ENCODE results near the gene ARHGAP25.

ARHGAP25 gene

DNA sequence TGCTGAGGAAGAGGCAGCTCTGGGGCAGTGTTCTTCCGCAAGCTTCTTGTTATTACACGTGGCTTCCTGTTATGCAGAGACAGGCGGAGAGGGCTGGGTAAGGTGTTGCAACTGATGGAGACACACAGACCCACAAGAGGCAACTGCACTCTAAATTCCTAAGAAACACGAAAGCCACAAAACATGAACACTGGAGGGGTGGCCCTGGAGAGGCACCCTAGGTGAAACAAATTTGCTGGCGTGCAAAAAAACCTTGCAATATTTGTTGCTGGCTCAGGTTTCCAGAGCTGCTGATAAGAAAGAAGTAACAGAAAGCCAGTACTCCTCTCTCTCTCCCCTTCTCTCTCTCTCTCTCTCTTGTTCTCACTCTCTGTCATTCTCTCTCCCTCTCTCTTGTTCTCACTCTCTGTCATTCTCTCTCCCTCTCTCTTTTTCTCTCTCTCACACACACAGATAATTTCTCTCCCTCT lies 31.8 kb downstream of the ARHGAP25 start:
- DNase-seq (ENCODE audit: low read depth) = no peak

DNA sequence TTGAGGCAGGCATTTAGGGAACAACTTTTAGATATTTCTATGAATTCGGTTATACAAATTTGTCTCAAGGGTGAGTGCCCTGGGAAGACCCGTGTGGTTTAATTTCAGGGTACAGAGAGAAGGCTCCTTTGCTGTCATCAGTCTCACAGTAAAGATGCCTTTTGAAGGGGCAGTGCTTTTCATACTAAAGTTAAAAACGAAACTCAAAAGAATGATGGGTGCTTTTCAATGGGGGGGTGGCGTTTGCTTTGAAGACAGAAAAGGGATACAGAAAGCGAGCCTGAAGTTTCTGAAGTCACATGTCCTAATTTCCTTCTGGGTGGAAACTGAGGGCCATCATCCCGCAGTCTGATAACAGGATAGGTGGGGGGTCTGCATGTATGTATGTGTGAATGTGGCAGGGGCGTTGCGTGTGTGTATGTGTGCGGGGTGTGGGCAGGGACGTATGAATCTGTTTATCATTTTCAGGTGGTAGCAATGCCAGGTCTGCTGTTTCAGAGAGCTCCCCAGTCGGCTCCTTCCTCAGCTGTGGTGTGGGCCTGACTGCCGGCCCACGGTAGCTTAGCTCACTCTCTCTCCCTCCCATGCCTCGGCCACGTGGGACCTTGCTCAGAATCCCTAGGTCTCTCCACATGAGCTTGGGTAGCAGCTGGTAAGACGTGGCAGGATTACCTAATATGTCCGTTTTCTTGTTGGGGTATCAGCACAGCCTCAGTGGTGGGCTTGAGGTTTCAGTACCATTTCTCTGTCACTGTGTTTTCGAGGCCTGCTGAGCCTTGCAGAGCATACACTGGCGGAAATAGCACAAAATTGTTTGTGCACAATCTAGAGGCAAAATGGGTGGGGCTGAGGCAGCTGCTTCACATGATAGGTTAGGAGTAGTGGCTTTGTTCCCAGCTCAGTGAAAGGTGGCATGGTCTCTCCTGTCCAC lies 32.7 kb downstream of the ARHGAP25 start:
- no peak for DNase-seq (ENCODE audit: low read depth)

- no peak for DNase-seq (ENCODE audit: low read depth)
These were observed 33.4 kb downstream of the ARHGAP25 start for GRCh38 chr2:68767996-68768395.

DNA sequence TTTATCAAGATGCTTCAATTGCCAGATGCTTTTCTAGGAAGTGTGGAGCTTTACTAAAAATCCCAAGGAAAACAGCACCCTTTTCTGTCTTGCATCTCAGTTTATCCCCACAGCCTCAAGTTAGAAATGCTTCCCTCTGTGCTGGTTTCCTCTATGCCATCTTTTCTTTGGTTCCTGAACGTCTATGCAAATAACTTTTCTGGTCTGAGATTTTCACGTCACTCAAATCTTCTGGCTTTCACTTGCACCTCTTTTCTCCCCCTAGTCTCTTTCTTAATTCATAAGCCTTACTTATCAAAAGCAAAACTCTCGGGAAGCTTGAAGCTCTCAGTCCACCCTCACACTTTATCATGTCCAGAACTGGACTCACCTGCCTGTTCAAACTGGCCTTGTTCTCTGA lies 33.9 kb downstream of the ARHGAP25 start:
- no peak for DNase-seq (ENCODE audit: low read depth)

DNA sequence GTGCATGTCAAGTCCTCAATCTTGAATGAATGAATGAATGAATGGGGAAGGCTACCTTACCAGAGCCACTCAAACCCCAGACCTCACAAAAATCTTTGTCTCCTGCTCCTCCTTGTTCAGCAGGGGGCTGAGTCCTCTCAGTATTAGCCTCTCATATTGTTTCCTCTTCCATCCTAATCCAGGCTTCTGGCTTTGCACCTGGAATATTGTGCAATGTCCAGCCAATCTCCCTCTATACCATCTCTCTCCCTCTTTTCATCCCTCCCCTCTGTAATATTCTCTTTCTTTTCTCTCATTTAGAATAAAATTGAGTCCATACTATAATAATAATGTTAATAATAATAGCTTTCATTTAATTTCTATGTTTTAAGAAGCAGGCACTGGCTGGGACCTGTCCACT lies 34.3 kb downstream of the ARHGAP25 start:
- DNase-seq (ENCODE audit: low read depth) = no peak

DNA sequence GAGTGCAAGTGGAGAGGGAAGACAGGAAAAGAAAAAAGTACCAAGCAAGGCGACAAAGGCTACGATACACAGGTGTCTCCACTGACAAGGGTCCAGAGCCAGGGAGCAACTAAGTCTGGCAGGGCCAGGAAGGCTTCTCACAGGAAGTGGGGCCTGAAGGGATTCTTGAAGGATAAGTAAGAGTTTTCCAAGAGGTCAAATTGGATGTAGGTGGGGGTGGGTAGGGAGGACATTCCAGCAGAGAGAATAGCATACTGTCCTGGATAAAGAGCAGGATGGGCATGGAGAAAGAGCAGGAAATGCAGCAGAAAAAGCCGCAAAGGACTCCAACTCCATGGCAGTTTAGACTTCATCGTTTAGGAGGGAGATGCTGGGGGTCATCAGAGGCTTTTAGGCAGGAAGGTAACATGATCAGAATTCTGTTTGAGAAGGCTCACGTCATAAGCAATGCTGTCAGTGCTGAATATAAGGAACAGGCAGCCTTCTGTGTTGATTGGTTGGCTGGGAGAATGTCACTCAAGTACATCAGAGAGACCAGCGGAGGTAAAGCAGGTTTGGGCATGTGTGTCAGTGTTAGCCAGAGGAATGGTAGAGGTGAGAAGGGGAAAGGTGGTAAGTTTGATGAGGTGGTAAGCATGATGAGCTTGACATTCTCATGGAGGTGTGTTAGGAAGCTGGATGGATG lies 35.1 kb downstream of the ARHGAP25 start:
- DNase-seq (ENCODE audit: low read depth) = no peak

DNA sequence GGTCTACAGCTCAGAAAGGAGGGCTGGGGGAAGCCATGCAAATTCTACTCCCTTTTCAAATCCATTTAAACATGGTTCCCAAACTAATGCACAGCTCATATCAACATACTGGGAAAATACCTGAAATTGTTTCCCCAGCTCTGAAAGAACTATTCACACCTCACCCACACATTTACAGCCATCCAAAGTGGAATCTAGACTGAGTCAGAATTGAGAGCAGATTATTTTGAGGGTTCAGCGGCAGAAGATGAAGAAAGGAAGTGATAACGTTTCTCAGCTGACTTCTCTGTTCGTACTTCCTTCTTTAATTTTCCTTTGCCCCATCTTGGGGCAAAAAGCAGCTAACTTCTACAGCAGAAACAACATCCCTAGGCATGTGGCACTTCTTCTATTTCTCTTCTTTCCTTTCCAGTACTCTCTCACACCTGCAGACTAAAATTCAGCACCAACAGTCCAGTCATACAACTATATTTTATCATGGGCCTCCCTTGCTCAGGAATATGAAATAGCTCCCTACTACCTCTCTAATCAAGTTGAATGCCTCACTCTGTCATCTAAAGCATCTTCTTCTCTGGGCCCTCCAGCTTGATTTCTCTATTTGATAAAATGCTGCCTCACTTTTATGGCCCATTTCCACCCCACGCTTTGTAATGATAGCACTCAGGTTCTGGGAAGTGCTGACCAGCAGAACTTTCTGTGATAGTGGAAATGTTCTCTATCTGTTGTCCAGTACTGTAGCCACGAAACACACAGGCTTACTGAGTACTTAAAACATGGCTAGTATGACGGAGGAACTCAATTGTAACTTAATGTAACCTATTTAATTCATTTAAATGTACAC lies 35.9 kb downstream of the ARHGAP25 start:
- no peak for DNase-seq (ENCODE audit: low read depth)

DNA sequence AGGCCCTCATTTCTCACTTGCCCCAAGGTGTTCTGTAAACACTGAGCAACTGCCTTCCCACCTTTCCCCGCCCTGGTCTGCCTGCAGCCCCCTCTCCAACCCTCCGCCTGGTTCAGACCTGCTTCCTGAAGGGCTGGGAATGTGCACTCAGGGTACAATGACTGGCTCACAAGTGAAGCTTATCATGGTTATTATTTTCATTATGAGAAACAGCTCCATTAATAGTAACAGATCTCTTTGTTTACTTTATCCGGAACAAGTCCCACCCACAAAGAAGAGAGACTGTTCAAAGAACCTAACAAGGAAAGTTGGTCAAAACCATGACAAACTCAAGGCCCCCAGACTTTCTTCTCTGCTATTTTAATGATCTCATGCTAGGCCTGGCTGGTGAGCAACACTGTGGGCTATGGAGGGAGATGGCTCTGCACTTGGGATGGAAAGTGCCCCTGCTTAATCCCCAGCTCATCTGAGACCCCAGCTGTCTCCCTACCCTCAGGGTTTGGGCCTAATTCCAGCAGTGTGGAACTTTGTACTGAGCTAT lies 36.7 kb downstream of the ARHGAP25 start:
- DNase-seq (ENCODE audit: low read depth) = no peak

DNA sequence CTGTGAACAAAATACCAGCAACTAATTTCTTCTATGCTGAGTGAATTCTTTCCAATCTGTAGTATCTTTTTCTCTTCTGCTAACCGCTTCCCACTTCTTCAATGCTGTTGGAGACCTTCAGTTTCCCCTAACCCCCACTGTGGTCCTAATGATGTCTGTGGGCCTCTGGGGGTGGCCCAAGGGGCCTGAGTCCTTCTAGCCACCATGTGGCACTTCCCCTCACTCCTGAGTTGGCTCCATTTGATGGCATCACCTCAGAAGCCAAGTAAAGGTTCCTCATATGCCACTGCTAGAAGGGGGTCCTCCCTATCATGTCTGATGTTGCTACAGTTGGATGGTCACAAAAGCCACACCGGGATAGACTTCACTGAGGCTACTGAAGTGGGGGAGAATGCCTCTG lies 37.5 kb downstream of the ARHGAP25 start:
- DNase-seq (ENCODE audit: low read depth) = no peak

GRCh38 chr2:68774569-68775271 lies 40.1 kb downstream of the ARHGAP25 start:
- no peak for DNase-seq (ENCODE audit: low read depth)

GRCh38 chr2:68775272-68775842 lies 40.7 kb downstream of the ARHGAP25 start:
- no peak for DNase-seq (ENCODE audit: low read depth)

- no peak for DNase-seq (ENCODE audit: low read depth)
These were observed 41.5 kb downstream of the ARHGAP25 start for GRCh38 chr2:68776124-68776523.

DNA sequence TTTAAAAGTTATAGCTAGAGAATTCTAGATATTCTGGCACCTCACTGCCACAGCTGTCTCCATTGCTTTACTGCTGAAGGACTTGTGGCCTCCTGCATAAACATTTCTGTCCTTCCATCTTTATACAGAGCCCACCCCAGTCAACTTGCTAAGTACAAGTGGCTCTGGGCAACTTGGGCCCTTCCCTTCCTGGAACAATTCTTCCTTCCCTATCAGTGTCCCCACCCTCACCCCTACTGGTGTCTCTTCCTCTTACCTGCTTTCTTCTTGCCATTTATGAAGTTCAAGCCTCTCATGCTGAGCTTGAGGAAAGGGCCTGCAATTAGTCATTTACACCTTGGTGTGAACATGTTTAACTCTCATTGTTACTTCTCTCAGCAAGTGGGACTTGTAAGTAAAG lies 45.0 kb downstream of the ARHGAP25 start:
- DNase-seq (ENCODE audit: low read depth) = no peak

DNA sequence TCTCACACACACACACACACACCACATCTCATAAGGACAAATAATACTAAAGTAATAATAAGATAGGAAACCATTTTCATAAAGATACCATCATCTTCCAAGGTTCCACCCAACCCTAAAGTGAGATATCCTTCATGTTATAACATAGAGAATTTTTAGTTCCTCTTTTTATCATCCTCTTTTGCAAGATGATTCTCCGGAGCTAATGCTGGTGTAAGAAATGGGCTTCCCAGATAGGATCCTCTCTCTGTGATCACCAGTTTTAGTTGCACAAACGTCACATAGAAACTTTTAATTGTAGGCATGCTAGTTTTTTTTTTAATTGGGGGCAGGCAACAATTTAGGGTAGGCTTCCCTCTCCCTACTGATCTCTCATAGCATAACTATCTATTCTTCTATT lies 49.6 kb downstream of the ARHGAP25 start:
- DNase-seq (ENCODE audit: low read depth) = no peak

DNA sequence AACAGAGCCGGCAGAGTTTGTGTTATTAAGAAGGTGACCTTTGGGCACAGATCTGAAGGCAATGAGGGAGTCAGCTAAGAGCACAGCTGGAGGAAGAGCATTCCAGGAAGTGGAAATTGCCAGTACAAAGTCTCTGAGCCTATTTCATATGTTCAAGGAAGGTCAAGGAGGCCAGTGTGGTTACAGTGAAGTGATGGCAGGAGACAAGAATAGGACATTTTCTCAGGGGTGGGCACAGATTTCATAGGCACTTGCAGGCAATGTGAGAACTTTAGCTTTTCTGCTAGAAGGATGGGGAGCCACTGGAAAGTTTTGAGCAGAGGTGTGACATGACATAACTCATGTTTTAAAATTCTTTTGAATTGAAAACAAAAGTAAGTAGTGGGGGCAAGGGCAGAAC lies 50.3 kb downstream of the ARHGAP25 start:
- no peak for DNase-seq (ENCODE audit: low read depth)

DNA sequence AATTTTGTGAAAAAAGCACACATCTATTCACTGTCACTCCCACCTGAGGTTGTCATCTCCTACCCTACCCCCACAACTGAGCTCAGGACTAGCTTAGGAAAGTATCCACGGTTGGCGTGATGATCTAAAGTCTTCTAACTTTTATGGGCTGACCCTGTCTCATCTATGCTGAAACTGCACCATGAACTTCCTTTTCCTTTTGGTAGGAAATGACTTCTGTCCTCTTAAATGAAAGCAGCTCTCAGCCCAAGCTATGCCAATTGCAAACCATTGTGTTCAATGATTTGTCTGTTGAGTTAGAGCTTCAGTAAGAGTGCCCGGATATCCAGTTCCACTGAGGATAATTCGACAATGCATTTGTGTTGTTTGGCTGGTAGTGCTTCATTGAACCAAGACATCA lies 52.7 kb downstream of the ARHGAP25 start:
- no peak for DNase-seq (ENCODE audit: low read depth)

- no peak for DNase-seq (ENCODE audit: low read depth)
These were observed 55.0 kb downstream of the ARHGAP25 start for GRCh38 chr2:68789603-68790002.

DNA sequence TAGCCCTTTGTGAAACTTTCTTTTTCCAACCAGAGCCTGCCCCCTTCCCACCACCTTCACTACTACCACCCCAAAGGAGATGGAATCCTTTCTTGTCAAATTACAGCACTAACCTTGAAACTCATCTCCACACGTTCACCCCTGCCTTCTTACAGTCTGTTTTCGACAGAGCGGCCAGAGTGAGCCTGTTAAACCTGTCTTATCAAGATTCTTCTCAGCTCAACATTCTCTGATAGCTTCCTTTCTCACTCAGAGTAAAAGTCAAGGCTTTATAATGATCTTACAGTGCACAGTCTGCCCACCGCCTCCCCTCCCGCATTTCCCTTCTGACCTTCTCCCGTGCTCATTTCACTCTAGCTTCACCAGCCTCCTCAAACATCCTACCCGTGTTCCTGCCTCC lies 56.0 kb downstream of the ARHGAP25 start:
- DNase-seq (ENCODE audit: low read depth) = no peak

GRCh38 chr2:68791914-68792313 lies 57.3 kb downstream of the ARHGAP25 start:
- DNase-seq (ENCODE audit: low read depth) = no peak

DNA sequence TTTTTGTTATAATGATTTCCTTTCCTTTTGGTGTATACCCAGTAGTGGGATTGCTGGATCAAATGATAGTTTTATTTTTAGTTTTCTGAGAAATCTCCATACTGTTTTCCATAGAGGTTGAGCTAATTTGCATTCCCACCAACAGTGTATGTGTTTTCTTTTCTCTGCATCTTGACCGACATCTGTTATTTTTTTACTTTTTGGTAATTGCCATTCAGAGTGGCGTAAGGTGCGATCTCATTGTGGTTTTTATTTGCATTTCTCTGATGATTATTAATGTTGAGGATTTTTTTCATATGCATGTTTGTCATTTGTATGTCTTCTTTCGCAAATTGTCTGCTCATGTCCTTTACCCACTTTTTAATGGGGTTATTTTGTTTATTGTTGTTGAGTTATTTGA lies 58.1 kb downstream of the ARHGAP25 start:
- DNase-seq (ENCODE audit: low read depth) = no peak

DNA sequence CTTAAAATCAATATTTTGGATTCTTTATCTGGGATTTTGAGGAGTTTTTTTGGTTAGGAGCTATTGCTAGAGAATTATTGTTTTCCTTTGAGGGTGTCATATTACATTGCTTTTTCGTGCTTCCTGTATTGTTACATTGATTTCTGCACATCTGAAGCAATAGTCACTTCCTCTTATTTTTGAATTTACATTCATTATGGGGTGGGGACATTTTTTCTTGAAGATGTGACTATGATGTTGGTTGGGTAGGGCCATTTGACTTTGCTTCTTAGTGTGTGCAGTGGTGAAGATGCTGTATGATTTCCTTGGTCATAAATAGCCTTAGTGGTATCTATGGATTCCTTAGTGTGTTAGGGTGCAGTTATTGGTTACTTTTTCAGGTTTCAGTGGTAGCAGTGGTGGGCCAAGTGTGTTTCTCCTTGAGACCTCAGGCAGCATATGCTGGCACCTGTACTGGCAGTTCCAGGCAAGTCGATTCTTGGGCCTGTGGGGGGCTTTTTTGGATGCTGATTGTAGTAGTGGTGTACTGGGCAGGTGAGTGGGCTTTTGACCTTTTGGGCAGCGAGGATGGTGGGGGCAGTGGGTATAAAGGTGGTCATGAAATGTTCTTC lies 61.8 kb downstream of the ARHGAP25 start:
- no peak for DNase-seq (ENCODE audit: low read depth)

Measured in stromal cell of bone marrow (primary cell).